ENCODE data around the gene HMGB3.

DNA sequence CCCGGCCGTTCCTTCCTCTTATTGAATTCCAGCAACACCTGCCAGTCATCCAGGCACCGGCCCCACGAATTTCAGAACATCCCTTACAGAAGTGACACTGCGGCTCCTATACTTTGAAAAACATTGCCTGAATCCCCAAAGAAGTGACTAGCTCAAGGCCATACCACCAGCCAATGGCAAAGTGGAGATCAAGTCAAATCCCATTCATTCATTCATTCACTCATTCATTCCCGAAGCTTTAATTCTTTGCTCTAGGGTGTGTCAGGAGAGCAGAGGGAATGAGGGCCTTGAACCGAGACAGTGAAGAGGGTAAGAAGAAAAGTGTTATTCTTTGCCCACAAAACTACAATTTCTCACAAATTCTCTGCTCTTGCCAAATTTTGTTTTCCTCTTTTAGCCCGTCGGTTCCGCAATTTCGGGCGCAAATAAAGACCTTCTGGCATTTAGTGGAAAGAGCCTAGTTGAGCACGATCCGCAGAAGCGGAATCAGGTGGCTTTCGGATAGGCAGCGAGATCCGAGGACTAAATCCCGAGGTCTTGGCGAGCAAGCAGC lies 824 bp upstream of the HMGB3 start:
- TF ChIP-seq, protein P1, sequence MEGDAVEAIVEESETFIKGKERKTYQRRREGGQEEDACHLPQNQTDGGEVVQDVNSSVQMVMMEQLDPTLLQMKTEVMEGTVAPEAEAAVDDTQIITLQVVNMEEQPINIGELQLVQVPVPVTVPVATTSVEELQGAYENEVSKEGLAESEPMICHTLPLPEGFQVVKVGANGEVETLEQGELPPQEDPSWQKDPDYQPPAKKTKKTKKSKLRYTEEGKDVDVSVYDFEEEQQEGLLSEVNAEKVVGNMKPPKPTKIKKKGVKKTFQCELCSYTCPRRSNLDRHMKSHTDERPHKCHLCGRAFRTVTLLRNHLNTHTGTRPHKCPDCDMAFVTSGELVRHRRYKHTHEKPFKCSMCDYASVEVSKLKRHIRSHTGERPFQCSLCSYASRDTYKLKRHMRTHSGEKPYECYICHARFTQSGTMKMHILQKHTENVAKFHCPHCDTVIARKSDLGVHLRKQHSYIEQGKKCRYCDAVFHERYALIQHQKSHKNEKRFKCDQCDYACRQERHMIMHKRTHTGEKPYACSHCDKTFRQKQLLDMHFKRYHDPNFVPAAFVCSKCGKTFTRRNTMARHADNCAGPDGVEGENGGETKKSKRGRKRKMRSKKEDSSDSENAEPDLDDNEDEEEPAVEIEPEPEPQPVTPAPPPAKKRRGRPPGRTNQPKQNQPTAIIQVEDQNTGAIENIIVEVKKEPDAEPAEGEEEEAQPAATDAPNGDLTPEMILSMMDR (IDR thresholded peaks at IDR 0.05; ENCODE audit: poor library complexity): no peak
- TF ChIP-seq EZH2 (IDR thresholded peaks at IDR 0.05; ENCODE audit: borderline replicate concordance): no peak

Measured in hepatocyte (in vitro differentiated cells).